ENCODE data around the gene TRABD2A.

- TF ChIP-seq POLR2A (IDR thresholded peaks at IDR 0.05; ENCODE audit: low read depth, low read length) = no peak
- TF ChIP-seq POLR2AphosphoS5 (IDR thresholded peaks at IDR 0.05; ENCODE audit: low read depth, low read length) = no peak
- no peak for TF ChIP-seq SPI1 (IDR thresholded peaks at IDR 0.05; ENCODE audit: low read depth, low read length)
- no peak for TF ChIP-seq TAF1 (IDR thresholded peaks at IDR 0.05; ENCODE audit: low read depth, low read length)
These were observed 81.1 kb downstream of the TRABD2A start for GRCh38 chr2:84799772-84800171.

Measured in GM12891 (cell line).